Osteoblast (primary cell): ENCODE data around the gene MUL1. TPM values are rescaled to one million over a fixed set of nuclear protein-coding genes. Genes with fewer than 3 reads are reported as not detected.

Source experiments
- DNase-seq: peaks from one replicate; pipeline ENCODE4 v3.0.0; 2011; ENCODE audit warnings: low spot score, mixed read lengths; ENCODE audit not compliant: insufficient read length; ENCODE audit errors: missing footprints
- H2AFZ ChIP-seq: 2 replicates; pipeline ENCODE4 v1.6.0; 2011; ENCODE audit warnings: mild to moderate bottlenecking, low read length
- H3K27ac ChIP-seq: 2 replicates; pipeline ENCODE4 v1.5.1; 2011; ENCODE audit warnings: mild to moderate bottlenecking, low read depth, low read length, moderate library complexity
- H3K27me3 ChIP-seq: 2 replicates; pipeline ENCODE4 v1.6.0; 2012; ENCODE audit warnings: mild to moderate bottlenecking, control low read depth, inconsistent platforms, low read length, moderate library complexity; ENCODE audit not compliant: insufficient read depth
- H3K36me3 ChIP-seq: 2 replicates; pipeline ENCODE4 v1.5.1; 2011; ENCODE audit warnings: mild to moderate bottlenecking, low read length, control low read depth, moderate library complexity; ENCODE audit not compliant: insufficient read depth
- H3K4me1 ChIP-seq: 2 replicates; pipeline ENCODE4 v1.5.1; 2011; ENCODE audit warnings: mild to moderate bottlenecking, low read length, control low read depth, moderate library complexity; ENCODE audit not compliant: insufficient read depth
- H3K4me2 ChIP-seq: 2 replicates; pipeline ENCODE4 v1.6.0; 2011; ENCODE audit warnings: mild to moderate bottlenecking, low read length; ENCODE audit not compliant: insufficient read depth
- H3K4me3 ChIP-seq: fragments of 200-600 bp; sonication (generic); 3 replicates; pipeline ENCODE4 v1.5.1; 2012; ENCODE audit warnings: mild to moderate bottlenecking, low read length, inconsistent platforms; ENCODE audit not compliant: insufficient read depth
- H3K79me2 ChIP-seq: 2 replicates; pipeline ENCODE4 v1.6.0; 2012; ENCODE audit warnings: mild to moderate bottlenecking, low read length, control low read depth, inconsistent platforms; ENCODE audit not compliant: insufficient read depth
- H3K9me3 ChIP-seq: 2 replicates; pipeline ENCODE4 v1.5.1; 2011; ENCODE audit warnings: low read depth, low read length, control low read depth
- H4K20me1 ChIP-seq: 2 replicates; pipeline ENCODE4 v1.6.0; 2012; ENCODE audit warnings: mild to moderate bottlenecking, low read length, control low read depth; ENCODE audit not compliant: insufficient read depth
- CTCF ChIP-seq: IDR thresholded peaks from 2 replicates; pipeline ENCODE4 v1.5.1; 2011; ENCODE audit warnings: mild to moderate bottlenecking, low read depth, low read length, moderate library complexity; ENCODE audit errors: extremely low read depth
- total RNA-seq: library from RNA; depleted of rRNA; stranded (reverse); fragments of >200 nt; gene quantifications from 2 replicates; pipeline ENCODE4 v1.2.3, GENCODE V29; 2012

Gene MUL1
- total RNA-seq, 1 donor: 37.3 TPM

DNA sequence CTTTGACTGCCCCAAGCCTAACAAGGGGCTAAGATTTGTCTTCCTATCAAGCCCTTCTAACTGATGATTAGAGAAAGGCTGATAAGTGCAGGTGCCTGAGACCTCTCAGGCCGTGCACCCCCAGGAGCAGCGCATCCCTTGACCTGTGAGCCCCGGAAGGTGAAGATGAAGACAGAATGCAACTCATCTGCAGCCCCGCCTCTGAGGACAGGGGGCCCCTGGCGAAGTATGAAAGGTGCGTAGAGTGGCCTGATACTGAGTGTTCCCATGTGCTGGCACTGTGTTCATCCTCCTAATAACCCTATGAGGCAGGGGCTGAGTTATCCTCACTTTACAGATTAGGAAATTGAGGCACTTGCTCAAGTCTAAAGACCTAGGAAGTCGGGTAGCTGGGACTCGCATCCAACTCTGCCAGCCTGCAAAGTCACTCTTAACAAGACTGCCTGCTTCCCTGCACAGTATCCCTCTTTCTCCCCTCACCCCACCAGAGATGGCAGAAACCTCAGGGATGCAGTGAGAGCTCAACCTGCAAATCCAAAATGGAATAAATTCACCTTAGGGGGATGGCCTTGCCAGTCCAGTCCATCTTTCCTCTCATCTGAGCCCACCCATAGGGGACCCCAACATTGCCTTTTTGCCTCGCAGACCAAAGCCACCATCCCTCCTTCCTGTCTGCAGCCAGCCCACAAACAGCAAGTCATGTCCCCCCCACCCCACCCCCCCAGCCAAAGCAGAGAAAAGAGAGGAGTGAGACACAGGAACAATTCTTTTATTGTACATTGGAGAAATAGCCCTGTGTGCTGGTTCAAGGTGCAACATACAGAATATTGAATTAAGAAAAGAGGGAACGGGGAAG lies 26.1 kb downstream of the MUL1 start:
- Histone ChIP-seq H3K27me3 (peaks cover 47% of the 10 kb centered on the region), H3K4me3 (no peak overlapping the region), H3K36me3 (no peaks in the 10 kb centered on the region), H3K9me3 (no peaks in the 10 kb centered on the region), H3K4me2 (no peak overlapping the region), H3K27ac (no peak overlapping the region), H3K4me1 (no peaks in the 10 kb centered on the region), H4K20me1 (no peaks in the 10 kb centered on the region), H3K79me2 (no peaks in the 10 kb centered on the region), H2AFZ (no peak overlapping the region)
- TF ChIP-seq CTCF: no peak
- DNase-seq: peak; percentile 63

DNA sequence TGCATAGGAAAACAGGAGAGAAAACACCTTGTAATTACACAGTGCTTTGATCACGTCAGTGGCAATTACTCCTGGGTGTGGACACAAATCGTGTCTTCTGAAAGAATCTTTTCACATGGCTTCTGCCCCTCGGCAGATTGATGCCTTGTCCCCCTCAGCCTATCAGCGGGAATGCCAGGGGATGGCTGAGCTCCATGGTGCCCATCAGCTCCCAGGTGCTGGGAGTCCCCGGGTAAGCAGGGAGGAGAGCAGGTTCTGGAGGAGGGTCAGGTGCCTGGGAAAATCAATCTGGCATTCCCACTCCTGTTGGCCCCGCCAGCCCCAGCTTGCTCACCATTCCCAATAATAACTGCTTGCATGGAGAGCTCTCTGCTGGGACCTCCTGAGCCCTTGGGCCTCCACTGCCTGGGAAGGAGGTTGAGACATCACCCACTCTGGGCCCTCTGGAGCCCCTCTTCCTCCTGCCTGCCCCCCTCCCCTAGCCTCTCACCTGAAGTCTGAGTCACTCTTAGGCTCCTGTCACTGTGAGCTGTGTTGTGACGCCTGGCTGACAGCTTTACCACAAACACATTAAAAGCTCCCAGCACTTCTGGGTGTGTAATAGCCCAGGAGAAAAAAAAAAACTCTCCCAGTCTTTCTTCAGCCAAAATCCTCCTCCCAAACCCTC lies 26.9 kb downstream of the MUL1 start:
- Histone ChIP-seq H4K20me1 (no peaks in the 10 kb centered on the region), H2AFZ (no peak overlapping the region), H3K36me3 (no peaks in the 10 kb centered on the region), H3K79me2 (no peaks in the 10 kb centered on the region), H3K27ac (no peak overlapping the region), H3K4me3 (no peak overlapping the region), H3K27me3 (peaks cover 49% of the 10 kb centered on the region), H3K9me3 (no peaks in the 10 kb centered on the region), H3K4me1 (no peaks in the 10 kb centered on the region), H3K4me2 (no peak overlapping the region)
- peak; percentile 58 for DNase-seq
- no peak for TF ChIP-seq CTCF

GRCh38 chr1:20480243-20480944 lies 27.6 kb downstream of the MUL1 start:
- Histone ChIP-seq H3K27ac (no peak overlapping the region), H3K4me2 (no peak overlapping the region), H2AFZ (no peak overlapping the region), H4K20me1 (no peaks in the 10 kb centered on the region), H3K9me3 (no peaks in the 10 kb centered on the region), H3K4me1 (no peaks in the 10 kb centered on the region), H3K4me3 (no peak overlapping the region), H3K27me3 (peaks cover 52% of the 10 kb centered on the region), H3K36me3 (no peaks in the 10 kb centered on the region), H3K79me2 (no peaks in the 10 kb centered on the region)
- no peak for TF ChIP-seq CTCF
- peak; percentile 36 for DNase-seq

DNA sequence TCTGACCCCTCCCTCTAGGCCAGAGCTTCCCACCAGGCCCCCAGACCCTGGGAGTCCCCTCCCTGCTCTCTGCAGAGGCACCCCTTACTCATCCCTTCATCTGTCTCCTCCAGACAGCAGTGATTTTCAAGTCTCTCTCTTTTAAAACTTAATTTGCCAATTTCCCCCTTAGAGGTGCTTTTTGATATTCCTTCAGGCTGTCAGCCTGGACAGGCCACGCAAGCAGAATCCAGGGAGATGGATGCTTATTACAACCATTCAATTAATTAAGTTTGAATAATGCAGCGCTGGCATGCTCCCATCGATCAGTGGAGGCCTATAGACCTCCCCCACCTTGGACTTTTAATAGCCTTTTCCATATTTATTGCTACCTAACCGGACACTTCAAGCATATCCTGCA lies 28.1 kb downstream of the MUL1 start:
- Histone ChIP-seq H3K27ac (no peak overlapping the region), H3K4me3 (no peak overlapping the region), H3K9me3 (no peaks in the 10 kb centered on the region), H4K20me1 (no peaks in the 10 kb centered on the region), H3K79me2 (no peaks in the 10 kb centered on the region), H3K36me3 (no peaks in the 10 kb centered on the region), H3K4me1 (no peaks in the 10 kb centered on the region), H3K4me2 (no peak overlapping the region), H3K27me3 (peaks cover 50% of the 10 kb centered on the region), H2AFZ (no peak overlapping the region)
- peak; percentile 62 for DNase-seq
- no peak for TF ChIP-seq CTCF
